Measurements from ENCODE around the gene C1orf87. TPM values are rescaled to one million over a fixed set of nuclear protein-coding genes. Genes with fewer than 3 reads are reported as not detected.

Gene C1orf87
- total RNA-seq, 1 experiment from 2014 or later, result not detected

DNA sequence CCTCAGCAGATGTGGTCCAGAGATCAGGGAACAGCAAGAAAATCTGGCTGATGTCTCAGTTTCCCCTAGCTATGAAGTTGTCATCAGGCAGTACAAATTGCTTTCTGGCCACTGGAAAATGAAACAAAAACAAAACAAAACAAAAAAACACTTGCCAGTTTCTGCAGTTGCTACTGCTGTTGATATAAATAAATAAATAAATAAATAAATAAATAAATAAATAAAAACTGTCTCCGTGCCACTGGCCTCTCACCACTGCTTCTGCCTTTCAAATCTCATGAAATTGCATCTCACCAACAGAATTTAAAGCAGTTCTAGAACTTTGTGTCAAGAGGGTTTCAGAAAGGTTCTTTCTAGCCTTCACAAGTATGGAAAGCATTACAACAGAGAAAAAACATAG is 62.9 kb downstream of the C1orf87 start:
- H3K27ac ChIP-seq (ENCODE audit: low read depth, low read length), result no peak overlapping the region
- intact Hi-C loops (cut with micrococcal nuclease), result no loop called here
- no peaks in the 10 kb centered on the region for H3K4me1 ChIP-seq (ENCODE audit: control insufficient read depth in 1 of 2, insufficient read depth in 2 of 2, low read length in 2 of 2)
- BruUV-seq (replicated peaks), result no TSS peak
- no peak for TF ChIP-seq EGR1 (IDR thresholded peaks at IDR 0.05; ENCODE audit: low read depth)
- no peak for TF ChIP-seq CBX3 (IDR thresholded peaks at IDR 0.05; ENCODE audit: low read depth)
- TF ChIP-seq, protein P1, sequence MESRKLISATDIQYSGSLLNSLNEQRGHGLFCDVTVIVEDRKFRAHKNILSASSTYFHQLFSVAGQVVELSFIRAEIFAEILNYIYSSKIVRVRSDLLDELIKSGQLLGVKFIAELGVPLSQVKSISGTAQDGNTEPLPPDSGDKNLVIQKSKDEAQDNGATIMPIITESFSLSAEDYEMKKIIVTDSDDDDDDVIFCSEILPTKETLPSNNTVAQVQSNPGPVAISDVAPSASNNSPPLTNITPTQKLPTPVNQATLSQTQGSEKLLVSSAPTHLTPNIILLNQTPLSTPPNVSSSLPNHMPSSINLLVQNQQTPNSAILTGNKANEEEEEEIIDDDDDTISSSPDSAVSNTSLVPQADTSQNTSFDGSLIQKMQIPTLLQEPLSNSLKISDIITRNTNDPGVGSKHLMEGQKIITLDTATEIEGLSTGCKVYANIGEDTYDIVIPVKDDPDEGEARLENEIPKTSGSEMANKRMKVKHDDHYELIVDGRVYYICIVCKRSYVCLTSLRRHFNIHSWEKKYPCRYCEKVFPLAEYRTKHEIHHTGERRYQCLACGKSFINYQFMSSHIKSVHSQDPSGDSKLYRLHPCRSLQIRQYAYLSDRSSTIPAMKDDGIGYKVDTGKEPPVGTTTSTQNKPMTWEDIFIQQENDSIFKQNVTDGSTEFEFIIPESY (IDR thresholded peaks at IDR 0.05; ENCODE audit: extremely low read depth, insufficient replicate concordance, low read length), result no peak
- no peak for TF ChIP-seq EZH2phosphoT487 (IDR thresholded peaks at IDR 0.05; ENCODE audit: borderline replicate concordance)
- TF ChIP-seq, protein P2, sequence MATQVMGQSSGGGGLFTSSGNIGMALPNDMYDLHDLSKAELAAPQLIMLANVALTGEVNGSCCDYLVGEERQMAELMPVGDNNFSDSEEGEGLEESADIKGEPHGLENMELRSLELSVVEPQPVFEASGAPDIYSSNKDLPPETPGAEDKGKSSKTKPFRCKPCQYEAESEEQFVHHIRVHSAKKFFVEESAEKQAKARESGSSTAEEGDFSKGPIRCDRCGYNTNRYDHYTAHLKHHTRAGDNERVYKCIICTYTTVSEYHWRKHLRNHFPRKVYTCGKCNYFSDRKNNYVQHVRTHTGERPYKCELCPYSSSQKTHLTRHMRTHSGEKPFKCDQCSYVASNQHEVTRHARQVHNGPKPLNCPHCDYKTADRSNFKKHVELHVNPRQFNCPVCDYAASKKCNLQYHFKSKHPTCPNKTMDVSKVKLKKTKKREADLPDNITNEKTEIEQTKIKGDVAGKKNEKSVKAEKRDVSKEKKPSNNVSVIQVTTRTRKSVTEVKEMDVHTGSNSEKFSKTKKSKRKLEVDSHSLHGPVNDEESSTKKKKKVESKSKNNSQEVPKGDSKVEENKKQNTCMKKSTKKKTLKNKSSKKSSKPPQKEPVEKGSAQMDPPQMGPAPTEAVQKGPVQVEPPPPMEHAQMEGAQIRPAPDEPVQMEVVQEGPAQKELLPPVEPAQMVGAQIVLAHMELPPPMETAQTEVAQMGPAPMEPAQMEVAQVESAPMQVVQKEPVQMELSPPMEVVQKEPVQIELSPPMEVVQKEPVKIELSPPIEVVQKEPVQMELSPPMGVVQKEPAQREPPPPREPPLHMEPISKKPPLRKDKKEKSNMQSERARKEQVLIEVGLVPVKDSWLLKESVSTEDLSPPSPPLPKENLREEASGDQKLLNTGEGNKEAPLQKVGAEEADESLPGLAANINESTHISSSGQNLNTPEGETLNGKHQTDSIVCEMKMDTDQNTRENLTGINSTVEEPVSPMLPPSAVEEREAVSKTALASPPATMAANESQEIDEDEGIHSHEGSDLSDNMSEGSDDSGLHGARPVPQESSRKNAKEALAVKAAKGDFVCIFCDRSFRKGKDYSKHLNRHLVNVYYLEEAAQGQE (IDR thresholded peaks at IDR 0.05; ENCODE audit: low read depth), result no peak
- no peak for TF ChIP-seq ZNF274 (IDR thresholded peaks at IDR 0.05; ENCODE audit: low read depth, low read length)
- no peak for TF ChIP-seq CEBPB (IDR thresholded peaks at IDR 0.05; ENCODE audit: low read depth)
- ATAC-seq, result no peak
- H3K27me3 ChIP-seq (ENCODE audit: insufficient read depth, low read length), result no peaks in the 10 kb centered on the region
- H3K4me3 ChIP-seq (replicated peaks in 1 of 2; ENCODE audit: low read depth in 1 of 2, low read length in 2 of 2), result no peak overlapping the region
- DNase-seq (ENCODE audit: low read depth, low spot score), result no peak
- H2AFZ ChIP-seq (ENCODE audit: low read depth, low read length, poor library complexity, severe bottlenecking), result no peak overlapping the region
- CTCF ChIA-PET, result no interaction called here
- H3K36me3 ChIP-seq (ENCODE audit: control insufficient read depth in 1 of 2, insufficient read depth in 2 of 2, low read length in 2 of 2), result no peaks in the 10 kb centered on the region
- H4K20me1 ChIP-seq (ENCODE audit: insufficient read depth), result no peaks in the 10 kb centered on the region
- no peaks in the 10 kb centered on the region for H3K9me3 ChIP-seq (ENCODE audit: control insufficient read depth in 1 of 2, insufficient read depth in 1 of 2, low read depth in 1 of 2, low read length in 2 of 2)
- POLR2A ChIA-PET, result no interaction called here
- no peaks in the 10 kb centered on the region for H3K79me2 ChIP-seq (ENCODE audit: insufficient read depth, low read length)
- H3K9me2 ChIP-seq (ENCODE audit: insufficient read depth), result no peaks in the 10 kb centered on the region
- H3K9ac ChIP-seq (ENCODE audit: low read length), result no peak overlapping the region
- H3K4me2 ChIP-seq (ENCODE audit: low read length), result no peak overlapping the region
- RAD21 ChIA-PET (ENCODE audit: low non-redundant PET in 1 of 2, low total read pairs in 2 of 2, uncharacterized antibody in 2 of 2, unreplicated experiment in 2 of 2), result no interaction called here
